AG04450 (cell line): ENCODE data around the gene FIBIN. TPM values are rescaled to one million over a fixed set of nuclear protein-coding genes. Genes with fewer than 3 reads are reported as not detected.

Source experiments
- CTCF ChIA-PET: fragments of 300-600, 350-600 bp; formaldehyde crosslinking; extraction: SDS; loops from one replicate; lab custom pipeline; 2022; ENCODE audit warnings: antibody characterized with exemption, inconsistent platforms; lab: Charles Lee
- POLR2A ChIA-PET: fragments of 350-600 bp; formaldehyde crosslinking; extraction: SDS; loops from one replicate; lab custom pipeline; 2021; ENCODE audit warnings: antibody characterized with exemption, inconsistent platforms; lab: Yijun Ruan, JAX
- DNase-seq: peaks from one replicate; pipeline ENCODE4 v3.0.0-alpha.2; 2011; ENCODE audit warnings: low read depth, low spot score
- H3K27ac ChIP-seq: one replicate; pipeline ENCODE4 v1.5.1; 2012; ENCODE audit warnings: low read depth, low read length, control low read depth
- H3K27me3 ChIP-seq: one replicate; pipeline ENCODE4 v1.6.0; 2012; ENCODE audit warnings: low read length; ENCODE audit not compliant: control insufficient read depth, insufficient read depth
- H3K4me3 ChIP-seq: 2 replicates; pipeline ENCODE4 v1.5.1; 2011; ENCODE audit warnings: mild to moderate bottlenecking, low read depth, low read length, control low read depth
- H3K9me3 ChIP-seq: 2 replicates; pipeline ENCODE4 v1.5.1; 2012; ENCODE audit warnings: low read length; ENCODE audit not compliant: control insufficient read depth, insufficient read depth
- polyA plus RNA-seq: library from polyadenylated mRNA; depleted of rRNA; stranded (reverse); fragments of >200 nt; gene quantifications from 2 replicates; pipeline ENCODE4 v1.2.3, GENCODE V29; 2011
- TF ChIP-seq, protein P1 (sequence below): IDR thresholded peaks from 2 replicates; pipeline ENCODE4 v1.5.1; 2011; ENCODE audit warnings: low read depth, low read length, control low read depth, inconsistent platforms

FIBIN gene
- polyA plus RNA-seq, 1 experiment, result 49.0 TPM

GRCh38 chr11:27025312-27025955, 31.5 kb downstream of the FIBIN start:
- Histone ChIP-seq H3K4me3 (no peak overlapping the region), H3K27ac (no peak overlapping the region), H3K27me3 (no peaks in the 10 kb centered on the region), H3K9me3 (no peaks in the 10 kb centered on the region)
- TF ChIP-seq, protein P1, sequence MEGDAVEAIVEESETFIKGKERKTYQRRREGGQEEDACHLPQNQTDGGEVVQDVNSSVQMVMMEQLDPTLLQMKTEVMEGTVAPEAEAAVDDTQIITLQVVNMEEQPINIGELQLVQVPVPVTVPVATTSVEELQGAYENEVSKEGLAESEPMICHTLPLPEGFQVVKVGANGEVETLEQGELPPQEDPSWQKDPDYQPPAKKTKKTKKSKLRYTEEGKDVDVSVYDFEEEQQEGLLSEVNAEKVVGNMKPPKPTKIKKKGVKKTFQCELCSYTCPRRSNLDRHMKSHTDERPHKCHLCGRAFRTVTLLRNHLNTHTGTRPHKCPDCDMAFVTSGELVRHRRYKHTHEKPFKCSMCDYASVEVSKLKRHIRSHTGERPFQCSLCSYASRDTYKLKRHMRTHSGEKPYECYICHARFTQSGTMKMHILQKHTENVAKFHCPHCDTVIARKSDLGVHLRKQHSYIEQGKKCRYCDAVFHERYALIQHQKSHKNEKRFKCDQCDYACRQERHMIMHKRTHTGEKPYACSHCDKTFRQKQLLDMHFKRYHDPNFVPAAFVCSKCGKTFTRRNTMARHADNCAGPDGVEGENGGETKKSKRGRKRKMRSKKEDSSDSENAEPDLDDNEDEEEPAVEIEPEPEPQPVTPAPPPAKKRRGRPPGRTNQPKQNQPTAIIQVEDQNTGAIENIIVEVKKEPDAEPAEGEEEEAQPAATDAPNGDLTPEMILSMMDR, result no peak
- POLR2A ChIA-PET, result no interaction called here
- no peak for DNase-seq
- CTCF ChIA-PET, result no interaction called here

DNA sequence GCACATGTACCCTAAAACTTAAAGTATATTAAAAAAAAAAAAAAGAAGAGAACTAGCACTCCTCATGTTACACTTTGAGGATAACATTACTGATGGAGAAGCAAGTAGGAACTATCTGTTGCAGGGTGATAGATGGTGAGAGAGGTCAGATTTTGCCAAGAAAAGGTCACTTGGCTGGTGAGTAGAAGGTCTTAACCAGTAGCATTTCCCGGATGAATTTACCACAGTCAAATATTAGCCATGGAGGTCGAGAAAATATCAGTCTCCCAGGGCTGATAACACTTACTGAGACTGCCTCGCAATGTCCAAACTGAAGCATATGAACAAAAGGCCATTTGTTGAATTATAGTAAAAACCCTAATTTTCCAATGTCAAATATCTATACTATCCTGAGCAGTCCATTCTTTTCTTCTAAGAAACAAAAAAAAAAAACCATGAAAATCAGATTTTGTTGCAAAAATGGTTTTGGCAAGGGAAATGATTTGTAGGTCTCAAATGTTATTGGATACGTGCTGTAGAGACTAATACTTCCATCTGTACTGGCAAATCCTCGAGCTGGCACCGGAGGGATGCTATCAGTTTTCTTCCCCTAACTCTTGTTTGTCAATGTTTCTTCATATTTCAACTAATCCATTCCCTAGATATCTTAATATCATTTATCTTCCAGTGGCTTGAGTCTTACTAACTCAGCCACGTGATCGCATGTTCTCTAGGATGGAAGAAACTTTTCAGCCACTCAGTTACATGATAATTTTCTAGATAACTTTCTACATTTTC, 32.2 kb downstream of the FIBIN start:
- POLR2A ChIA-PET, result no interaction called here
- TF ChIP-seq, protein P1, result no peak
- CTCF ChIA-PET, result no interaction called here

GRCh38 chr11:27028561-27028965, 34.7 kb downstream of the FIBIN start:
- DNase-seq, result no peak
- no peak overlapping the region for H3K4me3 ChIP-seq
- POLR2A ChIA-PET, result no interaction called here
- CTCF ChIA-PET, result no interaction called here
- no peak overlapping the region for H3K27ac ChIP-seq
- H3K9me3 ChIP-seq, result no peaks in the 10 kb centered on the region; the same call in 1 of the 2 replicates
- TF ChIP-seq, protein P1, result no peak
- no peaks in the 10 kb centered on the region for H3K27me3 ChIP-seq

More for the DNA sequence above, 32.2 kb downstream of the FIBIN start:
- Histone ChIP-seq H3K27me3 (no peaks in the 10 kb centered on the region), H3K9me3 (no peaks in the 10 kb centered on the region), H3K27ac (no peak overlapping the region), H3K4me3 (no peak overlapping the region)
- no peak for DNase-seq

- ChIA-PET POLR2A (no interaction called here), CTCF (no interaction called here)
- TF ChIP-seq, protein P1, result no peak
- Histone ChIP-seq H3K27ac (no peak overlapping the region), H3K27me3 (no peaks in the 10 kb centered on the region), H3K4me3 (no peak overlapping the region), H3K9me3 (no peaks in the 10 kb centered on the region; the same call in 1 of the 2 replicates)
- DNase-seq, result no peak
These were observed 36.1 kb downstream of the FIBIN start for GRCh38 chr11:27029966-27030365.

- CTCF ChIA-PET, result no interaction called here
- no peak for DNase-seq
- H3K4me3 ChIP-seq, result no peak overlapping the region
- no peaks in the 10 kb centered on the region; the same call in 1 of the 2 replicates for H3K9me3 ChIP-seq
- POLR2A ChIA-PET, result no interaction called here
- TF ChIP-seq, protein P1, result no peak
- H3K27me3 ChIP-seq, result no peaks in the 10 kb centered on the region
- no peak overlapping the region for H3K27ac ChIP-seq
These were observed 37.8 kb downstream of the FIBIN start for GRCh38 chr11:27031754-27032153.
